Endothelial cell of umbilical vein (primary cell): ENCODE data around the gene EAPP. TPM values are rescaled to one million over a fixed set of nuclear protein-coding genes. Genes with fewer than 3 reads are reported as not detected.
"Not testable (repeated sequence)": the region's sequence is repeated elsewhere in the genome, so short reads cannot be mapped to it uniquely, and the experiment has no call there.

Experiments
- BruUV-seq: library from RNA; stranded (reverse); fragments of 400-500 nt; replicated peaks from 2 replicates; lab custom pipeline; 2021; lab: Mats Ljungman, UMichigan
- CTCF ChIA-PET: fragments of 300-600, 350-600 bp; sonication (Branson Sonifier 250); formaldehyde crosslinking; loops from one replicate; lab custom pipeline; 2021; ENCODE audit warnings: antibody characterized with exemption, inconsistent platforms; lab: Charles Lee
- POLR2A ChIA-PET: fragments of 300-600, 350-600 bp; sonication (Branson Sonifier 250); formaldehyde crosslinking; loops from one replicate; lab custom pipeline; 2021; ENCODE audit warnings: antibody characterized with exemption, inconsistent platforms; lab: Charles Lee
- DNase-seq: peaks from one replicate; pipeline ENCODE4 v3.0.0-alpha.2; 2011; ENCODE audit warnings: low read depth, low spot score
- FAIRE-seq: peaks from 2 replicates; lab custom pipeline; 2011; peaks lifted over from hg19 to GRCh38; lab: Jason Lieb, UNC
- H2AFZ ChIP-seq: 2 replicates; pipeline ENCODE4 v1.6.0; 2012; ENCODE audit warnings: low read depth, low read length, control low read depth, inconsistent platforms
- H3K27ac ChIP-seq: 2 replicates; pipeline ENCODE4 v1.5.1; 2011; ENCODE audit warnings: low read depth, mild to moderate bottlenecking, control low read depth, low read length, moderate library complexity; ENCODE audit not compliant: insufficient read depth
- H3K27me3 ChIP-seq, 2 experiments: 2 replicates each; pipeline versions ENCODE4 v1.6.0 to v1.6.1; 2011; ENCODE audit warnings: low read length in 2 of 2, mixed read lengths in 1 of 2; ENCODE audit not compliant: control insufficient read depth in 2 of 2, insufficient read depth in 2 of 2
- H3K36me3 ChIP-seq, 2 experiments: 2 replicates in 1 of 2; 3 replicates in 1 of 2; pipeline ENCODE4 v1.5.1; 2011; ENCODE audit warnings: low read length in 2 of 2, mild to moderate bottlenecking in 1 of 2, moderate library complexity in 1 of 2; ENCODE audit not compliant: control insufficient read depth in 2 of 2, insufficient read depth in 2 of 2; ENCODE audit errors: extremely low read depth in 1 of 2
- H3K4me1 ChIP-seq: 3 replicates; pipeline ENCODE4 v1.5.1; 2011; ENCODE audit warnings: mild to moderate bottlenecking, low read length; ENCODE audit not compliant: control insufficient read depth, insufficient read depth; ENCODE audit errors: extremely low read depth
- H3K4me2 ChIP-seq: 2 replicates; pipeline ENCODE4 v1.6.1; 2011; ENCODE audit warnings: low read length, control low read depth, mixed read lengths; ENCODE audit not compliant: insufficient read depth
- H3K4me3 ChIP-seq, 3 experiments: fragments of 200-600 bp in 1 of 3; sonication (generic), shearing (Covaris generic) in 1 of 3; replicated peaks in 1 of 3; 2 replicates each; pipeline ENCODE4 v1.5.1; 2011 to 2016; ENCODE audit warnings: control low read depth in 3 of 3, low read length in 3 of 3, mild to moderate bottlenecking in 2 of 3, inconsistent platforms in 1 of 3, low read depth in 1 of 3, moderate library complexity in 1 of 3; ENCODE audit not compliant: insufficient read depth in 1 of 3
- H3K79me2 ChIP-seq: 2 replicates; pipeline ENCODE4 v1.6.0; 2012; ENCODE audit warnings: low read length, inconsistent platforms; ENCODE audit not compliant: control insufficient read depth, insufficient read depth
- H3K9ac ChIP-seq: replicated peaks from 2 replicates; pipeline ENCODE3; 2011; ENCODE audit warnings: low read length, control low read depth; ENCODE audit not compliant: insufficient read depth; ENCODE audit errors: extremely low read depth
- H3K9me1 ChIP-seq: replicated peaks from 3 replicates; pipeline ENCODE4 v1.6.0; 2011; ENCODE audit warnings: mild to moderate bottlenecking, low read length; ENCODE audit not compliant: control insufficient read depth, insufficient read depth; ENCODE audit errors: extremely low read depth
- H3K9me3 ChIP-seq: replicated peaks from 2 replicates; pipeline ENCODE4 v1.5.1; 2012; ENCODE audit warnings: low read length, inconsistent platforms; ENCODE audit not compliant: control insufficient read depth, insufficient read depth
- H4K20me1 ChIP-seq: replicated peaks from 2 replicates; pipeline ENCODE3; 2011; ENCODE audit warnings: mild to moderate bottlenecking, low read length; ENCODE audit not compliant: control insufficient read depth, insufficient read depth; ENCODE audit errors: extremely low read depth
- GATA2 ChIP-seq: IDR thresholded peaks from 2 replicates; pipeline ENCODE4 v1.7.0; 2011; ENCODE audit warnings: low read depth, mild to moderate bottlenecking, moderate library complexity, mixed read lengths, low read length; ENCODE audit not compliant: insufficient read length, insufficient read depth
- dilution Hi-C: fragments of 300-500 bp; cut with MboI; formaldehyde crosslinking; loops from one replicate; pipeline ENCODE4 v1.15.0; 2019; ENCODE audit warnings: low sequenced_read_pairs; ENCODE audit not compliant: extremely low pct_ligation_motif_present
- intact Hi-C: fragments of 100-400 bp; cut with micrococcal nuclease; formaldehyde crosslinking; loops from one replicate; pipeline ENCODE4 v1.10.0; 2022
- polyA plus RNA-seq, 4 experiments: library from polyadenylated mRNA; depleted of rRNA in 3 of 4; stranded (reverse) in 3 of 4; unstranded in 1 of 4; fragments of >200 nt; gene quantifications; 2 replicates each; pipeline versions ENCODE4 v1.2.1 to v1.2.3, GENCODE V29; 2011 to 2012; ENCODE audit warnings: missing spikeins in 1 of 4
- total RNA-seq: library from RNA; stranded (reverse); gene quantifications from 2 replicates; pipeline ENCODE4 v1.2.3, GENCODE V29; 2021

EAPP gene
- total and polyA plus RNA-seq, 2 donors (not counting 3 experiments of a cell fraction or from before 2014, with no cell fraction given): 16.6 to 22.2 TPM

GRCh38 chr14:34478261-34478660 lies 61.2 kb downstream of the EAPP start:
- no peak overlapping the region for H2AFZ ChIP-seq
- H3K27me3 ChIP-seq: no peaks in the 10 kb centered on the region
- ChIA-PET POLR2A (no interaction called here), CTCF (no interaction called here)
- no peak overlapping the region for H3K4me2 ChIP-seq
- intact Hi-C loops (no loop called here), dilution Hi-C loops (no loop called here)
- DNase-seq (no peak), FAIRE-seq (no peak)
- no peak overlapping the region for H3K27ac ChIP-seq
- H3K9me1 ChIP-seq: no peaks in the 10 kb centered on the region
- H3K79me2 ChIP-seq: no peaks in the 10 kb centered on the region
- H3K4me3 ChIP-seq: no peak overlapping the region
- no peaks in the 10 kb centered on the region for H3K4me1 ChIP-seq
- no peaks in the 10 kb centered on the region for H3K9me3 ChIP-seq
- BruUV-seq: no TSS peak
- no peak overlapping the region for H3K9ac ChIP-seq
- no peaks in the 10 kb centered on the region for H4K20me1 ChIP-seq
- no peak for TF ChIP-seq GATA2
- no peaks in the 10 kb centered on the region for H3K36me3 ChIP-seq

GRCh38 chr14:34476036-34476435 lies 63.5 kb downstream of the EAPP start:
- H3K9me1 ChIP-seq, intact Hi-C loops, H3K9me3 ChIP-seq, FAIRE-seq, H3K36me3 ChIP-seq, H3K27me3 ChIP-seq, H3K4me3 ChIP-seq, H3K27ac ChIP-seq, H3K4me2 ChIP-seq, H4K20me1 ChIP-seq, BruUV-seq, CTCF ChIA-PET, POLR2A ChIA-PET, H3K4me1 ChIP-seq, H2AFZ ChIP-seq, H3K9ac ChIP-seq, DNase-seq, dilution Hi-C loops, H3K79me2 ChIP-seq: not testable (repeated sequence)
